CD14-positive monocyte (primary cell): ENCODE results near the gene FNDC5. TPM values are rescaled to one million over a fixed set of nuclear protein-coding genes. Genes with fewer than 3 reads are reported as not detected.

ENCODE experiments used
- DNase-seq, 3 donors: peaks; one replicate each; pipeline ENCODE4 v3.0.0-alpha.2; 2011 to 2022
- H2AFZ ChIP-seq: 2 replicates; pipeline ENCODE4 v1.6.0; 2012; ENCODE audit warnings: mild to moderate bottlenecking, low read depth, low read length, inconsistent platforms; ENCODE audit not compliant: insufficient read depth, poor library complexity, severe bottlenecking
- H3K27ac ChIP-seq, 2 donors: 1 replicate in 1 of 2; 2 replicates in 1 of 2; pipeline ENCODE4 v1.5.1; 2012 to 2013; ENCODE audit warnings: low read length in 2 of 2, control low read depth in 1 of 2, inconsistent platforms in 1 of 2, low read depth in 1 of 2, mild to moderate bottlenecking in 1 of 2
- H3K27me3 ChIP-seq, 2 donors: one replicate each; pipeline versions ENCODE4 v1.6.0 to v1.6.1; 2011 to 2013; ENCODE audit warnings: low read length in 2 of 2; ENCODE audit not compliant: control insufficient read depth in 2 of 2, insufficient read depth in 2 of 2
- H3K36me3 ChIP-seq, 2 donors: replicated peaks in 1 of 2; 1 replicate in 1 of 2; 2 replicates in 1 of 2; pipeline versions ENCODE4 v1.5.1 to v1.6.1; 2012 to 2013; ENCODE audit warnings: low read length in 2 of 2, control low read depth in 1 of 2, inconsistent platforms in 1 of 2, mild to moderate bottlenecking in 1 of 2; ENCODE audit not compliant: insufficient read depth in 2 of 2, control insufficient read depth in 1 of 2
- H3K4me1 ChIP-seq, 2 donors: 1 replicate in 1 of 2; 2 replicates in 1 of 2; pipeline versions ENCODE4 v1.5.1 to v1.6.1; 2012 to 2013; ENCODE audit warnings: low read length in 2 of 2, control low read depth in 1 of 2, inconsistent platforms in 1 of 2, mild to moderate bottlenecking in 1 of 2, moderate library complexity in 1 of 2; ENCODE audit not compliant: insufficient read depth in 2 of 2, control insufficient read depth in 1 of 2
- H3K4me2 ChIP-seq: replicated peaks from 2 replicates; pipeline ENCODE3; 2012; ENCODE audit warnings: low read length, moderate library complexity, mild to moderate bottlenecking; ENCODE audit not compliant: poor library complexity, severe bottlenecking; ENCODE audit errors: extremely low read depth
- H3K4me3 ChIP-seq, 3 experiments: fragments of 200-600 bp in 1 of 3; sonication (generic) in 1 of 3; replicated peaks in 1 of 3; 1 replicate in 2 of 3; 2 replicates in 1 of 3; pipeline ENCODE4 v1.5.1; 2011 to 2013; ENCODE audit warnings: low read length in 3 of 3, mild to moderate bottlenecking in 3 of 3, control low read depth in 2 of 3, low read depth in 2 of 3, inconsistent platforms in 1 of 3, moderate library complexity in 1 of 3
- H3K79me2 ChIP-seq: 2 replicates; pipeline ENCODE4 v1.6.0; 2012; ENCODE audit warnings: mild to moderate bottlenecking, control low read depth, inconsistent platforms, low read length, moderate library complexity; ENCODE audit not compliant: insufficient read depth
- H3K9ac ChIP-seq: 2 replicates; pipeline ENCODE4 v1.6.0; 2017; ENCODE audit warnings: low read length, mild to moderate bottlenecking; ENCODE audit not compliant: insufficient read depth, poor library complexity, severe bottlenecking
- H3K9me3 ChIP-seq, 2 donors: replicated peaks in 1 of 2; 1 replicate in 1 of 2; 2 replicates in 1 of 2; pipeline versions ENCODE4 v1.5.1 to v1.6.1; 2012 to 2013; ENCODE audit warnings: low read length in 2 of 2, control low read depth in 1 of 2; ENCODE audit not compliant: control insufficient read depth in 1 of 2, insufficient read depth in 1 of 2
- H4K20me1 ChIP-seq: 2 replicates; pipeline ENCODE4 v1.6.0; 2012; ENCODE audit warnings: mild to moderate bottlenecking, low read length, control low read depth, moderate library complexity; ENCODE audit not compliant: insufficient read depth
- H3K27ac Mint-ChIP-seq, 7 donors: one replicate each; pipeline ENCODE4 v1.8.0; 2020; ENCODE audit warnings: mild to moderate bottlenecking in 7 of 7, mixed read lengths in 7 of 7, moderate library complexity in 6 of 7, inconsistent platforms in 2 of 7
- H3K27me3 Mint-ChIP-seq, 3 donors: one replicate each; pipeline ENCODE4 v1.8.0; 2021 to 2022; ENCODE audit warnings: low read depth in 3 of 3, mild to moderate bottlenecking in 3 of 3, mixed read lengths in 3 of 3, moderate library complexity in 3 of 3, inconsistent platforms in 1 of 3
- H3K36me3 Mint-ChIP-seq, 2 donors: one replicate each; pipeline ENCODE4 v1.8.0; 2020; ENCODE audit warnings: mixed read lengths in 2 of 2, inconsistent platforms in 1 of 2, mild to moderate bottlenecking in 1 of 2
- H3K4me1 Mint-ChIP-seq: one replicate; pipeline ENCODE4 v1.8.0; 2020; ENCODE audit warnings: mild to moderate bottlenecking, mixed read lengths
- H3K4me3 Mint-ChIP-seq, 2 donors: one replicate each; pipeline ENCODE4 v1.8.0; 2020; ENCODE audit warnings: mild to moderate bottlenecking in 2 of 2, mixed read lengths in 2 of 2, moderate library complexity in 1 of 2
- H3K9me3 Mint-ChIP-seq, 7 donors: one replicate each; pipeline ENCODE4 v1.8.0; 2020 to 2022; ENCODE audit warnings: mixed read lengths in 7 of 7, mild to moderate bottlenecking in 6 of 7, moderate library complexity in 6 of 7, inconsistent platforms in 2 of 7
- WGBS: methylation state at CpG from one replicate; pipeline ENCODE4 v1.1.5; 2013; ENCODE audit warnings: missing lambda C conversion rate; ENCODE audit not compliant: insufficient coverage; 5-methylcytosine and 5-hydroxymethylcytosine counted together
- intact Hi-C, 2 donors: fragments of 100-400 bp; cut with micrococcal nuclease; formaldehyde crosslinking; loops; one replicate each; pipeline versions ENCODE4 v1.15.0 to v1.15.1; 2023
- polyA plus RNA-seq, 3 donors: library from polyadenylated mRNA; depleted of rRNA in 1 of 3; unstranded in 2 of 3; stranded (reverse) in 1 of 3; fragments of 300-500 nt in 2 of 3; fragments of >200 nt in 1 of 3; fragmentation: Illumina TruSeq in 2 of 3; gene quantifications; 1 replicate in 2 of 3; 2 replicates in 1 of 3; pipeline ENCODE4 v1.2.3, GENCODE V29; 2012 to 2021
- TF ChIP-seq, protein P1 (sequence below): fragments of 200-600 bp; IDR thresholded peaks from one replicate; pipeline ENCODE4 v1.8.0; 2022; ENCODE audit warnings: antibody characterized with exemption, mild to moderate bottlenecking

Gene FNDC5
- polyA plus RNA-seq, 3 donors, result not detected

DNA sequence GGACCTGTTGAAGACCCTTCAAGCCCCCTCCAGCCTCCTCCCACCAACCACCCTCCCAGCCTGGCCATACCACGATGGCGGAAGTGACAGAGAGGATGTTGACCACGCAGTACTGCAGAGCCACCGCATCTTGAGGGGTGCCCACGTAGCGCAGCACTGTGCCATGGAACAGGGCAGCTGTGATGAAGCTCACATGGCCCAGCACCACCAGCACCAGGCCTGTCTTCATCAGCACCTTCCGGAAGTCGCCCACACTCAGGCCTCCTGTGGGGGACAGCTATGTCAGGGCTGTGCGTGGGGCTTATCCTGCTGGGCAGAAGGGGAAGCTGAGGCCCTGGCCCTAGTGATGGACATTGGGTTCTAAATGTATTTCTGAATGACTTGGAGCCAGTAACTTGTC lies 27.3 kb upstream of the FNDC5 start:
- peaks cover 2 to 5% of the 10 kb centered on the region in 2 donors for H3K36me3 Mint-ChIP-seq
- Histone ChIP-seq H3K27ac (no peak overlapping the region), H3K36me3 (no peaks in the 10 kb centered on the region), H3K79me2 (no peaks in the 10 kb centered on the region), H2AFZ (no peak overlapping the region), H3K27me3 (peaks cover 43 to 72% of the 10 kb centered on the region in 2 donors), H3K4me2 (no peak overlapping the region), H3K9me3 (peaks cover 0 to 10% of the 10 kb centered on the region in 2 donors), H3K4me3 (no peak overlapping the region), H3K4me1 (peaks cover 4 to 14% of the 10 kb centered on the region in 2 donors), H4K20me1 (no peaks in the 10 kb centered on the region), H3K9ac (no peak overlapping the region)
- 89% methylated on average over 9 of the region's 9 CpGs for WGBS
- intact Hi-C loops, result no loop called here
- peaks cover 72 to 96% (median 75%) of the 10 kb centered on the region in 3 donors for H3K27me3 Mint-ChIP-seq
- DNase-seq, result no peak
- peaks cover 14% of the 10 kb centered on the region for H3K4me1 Mint-ChIP-seq
- TF ChIP-seq, protein P1, sequence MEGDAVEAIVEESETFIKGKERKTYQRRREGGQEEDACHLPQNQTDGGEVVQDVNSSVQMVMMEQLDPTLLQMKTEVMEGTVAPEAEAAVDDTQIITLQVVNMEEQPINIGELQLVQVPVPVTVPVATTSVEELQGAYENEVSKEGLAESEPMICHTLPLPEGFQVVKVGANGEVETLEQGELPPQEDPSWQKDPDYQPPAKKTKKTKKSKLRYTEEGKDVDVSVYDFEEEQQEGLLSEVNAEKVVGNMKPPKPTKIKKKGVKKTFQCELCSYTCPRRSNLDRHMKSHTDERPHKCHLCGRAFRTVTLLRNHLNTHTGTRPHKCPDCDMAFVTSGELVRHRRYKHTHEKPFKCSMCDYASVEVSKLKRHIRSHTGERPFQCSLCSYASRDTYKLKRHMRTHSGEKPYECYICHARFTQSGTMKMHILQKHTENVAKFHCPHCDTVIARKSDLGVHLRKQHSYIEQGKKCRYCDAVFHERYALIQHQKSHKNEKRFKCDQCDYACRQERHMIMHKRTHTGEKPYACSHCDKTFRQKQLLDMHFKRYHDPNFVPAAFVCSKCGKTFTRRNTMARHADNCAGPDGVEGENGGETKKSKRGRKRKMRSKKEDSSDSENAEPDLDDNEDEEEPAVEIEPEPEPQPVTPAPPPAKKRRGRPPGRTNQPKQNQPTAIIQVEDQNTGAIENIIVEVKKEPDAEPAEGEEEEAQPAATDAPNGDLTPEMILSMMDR, result no peak
- H3K27ac Mint-ChIP-seq, result no peak overlapping the region
- H3K4me3 Mint-ChIP-seq, result no peak overlapping the region
- H3K9me3 Mint-ChIP-seq, result peaks cover 1 to 17% (median 10%) of the 10 kb centered on the region in 7 donors

- H3K27ac Mint-ChIP-seq, result no peak overlapping the region
- WGBS, result 88% methylated on average over 8 of the region's 11 CpGs
- H2AFZ ChIP-seq, result no peak overlapping the region
- TF ChIP-seq, protein P1, result no peak
- intact Hi-C loops, result no loop called here
- no peak overlapping the region for H3K9ac ChIP-seq
- H3K27ac ChIP-seq, result no peak overlapping the region
- peaks cover 19% of the 10 kb centered on the region for H3K4me1 Mint-ChIP-seq
- peaks cover 43 to 71% of the 10 kb centered on the region in 2 donors for H3K27me3 ChIP-seq
- H3K4me2 ChIP-seq, result no peak overlapping the region
- H3K9me3 ChIP-seq, result peaks cover 4 to 15% of the 10 kb centered on the region in 2 donors
- no peaks in the 10 kb centered on the region for H3K79me2 ChIP-seq
- H3K4me3 ChIP-seq, result no peak overlapping the region
- no peaks in the 10 kb centered on the region for H3K36me3 ChIP-seq
- H3K4me3 Mint-ChIP-seq, result peak overlapping the region in 1 of 2 donors; percentile 52
- no peaks in the 10 kb centered on the region for H4K20me1 ChIP-seq
- DNase-seq, result no peak
- H3K4me1 ChIP-seq, result peaks cover 4 to 16% of the 10 kb centered on the region in 2 donors
- peaks cover 70 to 96% (median 75%) of the 10 kb centered on the region in 3 donors for H3K27me3 Mint-ChIP-seq
- peaks cover 4 to 22% (median 13%) of the 10 kb centered on the region in 7 donors for H3K9me3 Mint-ChIP-seq
- peaks cover 2 to 9% of the 10 kb centered on the region in 2 donors for H3K36me3 Mint-ChIP-seq
These were observed 26.7 kb upstream of the FNDC5 start for GRCh38 chr1:32897082-32898049.
